ACC112 (cell line): Measurements from ENCODE around the gene MRPS25.

Source experiments
- H2AFZ ChIP-seq: fragments of 200-600 bp; sonication (generic); one replicate; pipeline ENCODE4 v1.6.0; 2017; ENCODE audit warnings: antibody characterized with exemption, low read length; ENCODE audit not compliant: unreplicated experiment
- H3K27ac ChIP-seq: fragments of 200-600 bp; sonication (generic); 2 replicates; pipeline ENCODE4 v1.5.1; 2014; ENCODE audit warnings: low read depth, mild to moderate bottlenecking, antibody characterized with exemption, low read length, moderate library complexity
- H3K27me3 ChIP-seq: fragments of 200-600 bp; sonication (generic); 2 replicates; pipeline ENCODE4 v1.6.1; 2014; ENCODE audit warnings: mild to moderate bottlenecking, antibody characterized with exemption, low read length, moderate library complexity, mixed read lengths; ENCODE audit not compliant: insufficient read depth
- H3K36me3 ChIP-seq: fragments of 200-600 bp; sonication (generic); 2 replicates; pipeline ENCODE4 v1.6.1; 2016; ENCODE audit warnings: mild to moderate bottlenecking, antibody characterized with exemption, low read length, moderate library complexity, mixed read lengths; ENCODE audit not compliant: insufficient read depth
- H3K4me1 ChIP-seq: fragments of 200-600 bp; sonication (generic); one replicate; pipeline ENCODE4 v1.6.1; 2016; ENCODE audit warnings: low read length, mixed read lengths; ENCODE audit not compliant: insufficient read depth, unreplicated experiment, control insufficient read depth
- H3K4me3 ChIP-seq: fragments of 200-600 bp; sonication (generic); 2 replicates; pipeline ENCODE4 v1.5.1; 2014; ENCODE audit warnings: mild to moderate bottlenecking, low read depth, low read length
- H3K79me2 ChIP-seq: fragments of 200-600 bp; sonication (generic); one replicate; pipeline ENCODE4 v1.6.0; 2016; ENCODE audit warnings: low read length; ENCODE audit not compliant: control insufficient read depth, unreplicated experiment, insufficient read depth

Gene MRPS25

DNA sequence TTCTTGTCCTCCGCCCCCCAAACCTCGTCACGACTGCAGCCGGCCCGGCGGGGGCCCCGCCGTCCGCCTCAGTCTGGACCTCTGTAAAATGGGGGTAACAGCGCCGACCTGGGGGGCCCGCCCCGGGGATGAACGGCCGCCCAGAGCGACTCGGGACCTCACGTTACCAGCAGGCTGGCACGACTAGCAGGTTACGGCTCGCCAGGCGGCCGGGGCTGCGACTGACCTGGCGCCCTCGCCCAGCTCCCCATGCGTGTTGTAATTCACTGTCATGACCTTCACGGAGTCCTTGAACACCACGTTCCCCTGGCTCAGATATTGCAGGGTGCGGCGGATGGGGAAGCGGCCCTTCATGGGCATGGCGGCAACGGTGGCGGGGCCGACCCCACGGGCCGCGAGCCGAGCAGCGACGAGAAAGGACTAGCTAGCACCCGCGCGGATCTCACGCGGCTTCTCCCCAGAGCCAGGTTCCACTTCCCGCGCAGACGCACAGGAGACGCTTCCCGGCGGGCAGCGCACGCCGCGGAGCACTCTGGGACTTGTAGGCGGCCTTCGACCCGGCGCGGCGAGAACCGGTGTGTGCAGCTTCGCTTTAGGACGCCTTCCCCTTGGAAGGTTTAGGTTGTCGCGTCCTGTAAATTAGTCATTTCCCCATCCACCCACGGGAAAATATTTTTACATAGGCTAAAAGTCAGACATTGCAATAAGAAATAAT, at the start of gene MRPS25:
MRPS25 (minus strand) TSS at position 481 of the 715 bp plus-strand sequence; CDS start at position 360, 121 bp downstream.
- Histone ChIP-seq H3K79me2 (peaks cover 23% of the 10 kb centered on the region), H3K27ac (peak within 1 kb of the TSS; percentile 34), H3K4me3 (peak within 1 kb of the TSS; percentile 97), H3K4me1 (peaks cover 11% of the 10 kb centered on the region), H3K27me3 (no peaks in the 10 kb centered on the region), H2AFZ (peak within 1 kb of the TSS; percentile 97), H3K36me3 (no peaks in the 10 kb centered on the region)

GRCh38 chr3:15113884-15114283, 48.8 kb upstream of the MRPS25 start:
- Histone ChIP-seq H3K27me3 (no peaks in the 10 kb centered on the region), H2AFZ (no peak overlapping the region), H3K79me2 (no peaks in the 10 kb centered on the region), H3K36me3 (no peaks in the 10 kb centered on the region), H3K27ac (no peak overlapping the region), H3K4me1 (peaks cover 11% of the 10 kb centered on the region), H3K4me3 (no peak overlapping the region)

DNA sequence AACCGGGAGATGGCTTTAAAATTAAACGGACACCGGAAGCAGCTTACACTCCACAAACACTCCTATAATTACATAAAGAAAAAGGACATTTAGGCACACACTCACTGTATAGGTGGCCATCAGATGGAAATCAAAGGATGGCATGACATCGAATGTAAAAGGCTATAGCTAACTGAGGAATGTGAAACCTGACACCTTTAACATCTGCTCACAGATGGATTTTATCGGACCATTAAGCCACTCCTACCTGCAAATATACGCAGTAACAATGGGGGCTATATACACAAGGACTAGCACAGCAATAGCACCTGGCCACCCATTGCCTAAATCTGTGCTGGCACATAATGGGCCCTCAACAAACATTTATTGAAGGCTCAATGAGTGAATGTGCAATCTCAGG, 48.4 kb upstream of the MRPS25 start:
- Histone ChIP-seq H3K4me3 (no peak overlapping the region), H3K27ac (no peak overlapping the region), H3K4me1 (peaks cover 11% of the 10 kb centered on the region), H2AFZ (no peak overlapping the region), H3K27me3 (no peaks in the 10 kb centered on the region), H3K79me2 (no peaks in the 10 kb centered on the region), H3K36me3 (no peaks in the 10 kb centered on the region)

GRCh38 chr3:15112011-15112410, 46.9 kb upstream of the MRPS25 start:
- Histone ChIP-seq H3K4me1 (peaks cover 11% of the 10 kb centered on the region), H3K27ac (no peak overlapping the region), H3K27me3 (no peaks in the 10 kb centered on the region), H3K4me3 (no peak overlapping the region), H2AFZ (no peak overlapping the region), H3K36me3 (no peaks in the 10 kb centered on the region), H3K79me2 (no peaks in the 10 kb centered on the region)

DNA sequence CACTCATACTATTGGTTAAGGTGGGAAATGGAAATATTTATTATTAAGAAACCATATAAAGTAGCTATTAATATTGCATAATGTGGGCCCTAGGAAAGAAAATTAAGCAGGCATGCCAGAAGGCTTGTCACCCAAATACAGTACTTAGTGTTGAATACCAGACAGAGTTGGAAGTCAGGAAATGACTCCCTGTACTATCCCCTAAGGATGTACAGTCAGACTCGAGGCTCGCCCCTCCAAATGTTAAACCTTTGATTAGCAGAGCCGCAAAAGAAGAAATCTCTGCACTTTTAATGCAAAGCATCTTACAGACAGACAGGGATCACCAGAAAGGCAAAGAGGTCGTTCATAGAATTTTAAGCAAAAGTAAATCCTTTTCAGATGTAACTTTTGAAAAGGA, 45.1 kb upstream of the MRPS25 start:
- no peaks in the 10 kb centered on the region for H3K79me2 ChIP-seq
- H3K36me3 ChIP-seq = no peaks in the 10 kb centered on the region
- H2AFZ ChIP-seq = no peak overlapping the region
- H3K4me3 ChIP-seq = no peak overlapping the region
- no peaks in the 10 kb centered on the region for H3K27me3 ChIP-seq
- no peak overlapping the region for H3K27ac ChIP-seq
- H3K4me1 ChIP-seq = peaks cover 11% of the 10 kb centered on the region

DNA sequence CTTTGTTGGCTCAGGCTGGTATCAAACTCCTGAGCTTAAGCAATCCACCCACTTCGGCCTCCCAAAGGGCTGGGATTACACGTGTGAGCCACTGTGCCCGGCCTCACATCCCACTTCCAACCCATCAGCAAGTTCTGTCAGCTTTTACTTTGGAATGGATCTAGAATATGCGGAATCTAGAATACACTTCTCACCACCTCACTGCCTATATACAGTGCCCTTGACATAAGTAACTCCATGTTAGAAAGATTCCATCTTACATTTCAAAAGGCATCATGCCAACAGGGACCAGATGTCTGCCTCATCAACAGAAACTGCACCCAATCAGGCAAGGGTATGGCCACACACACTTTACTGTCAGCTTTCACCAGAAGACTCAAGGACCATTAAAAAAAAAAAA, 43.8 kb upstream of the MRPS25 start:
- Histone ChIP-seq H3K79me2 (no peaks in the 10 kb centered on the region), H3K27me3 (no peaks in the 10 kb centered on the region), H3K27ac (no peak overlapping the region), H2AFZ (no peak overlapping the region), H3K4me1 (peaks cover 11% of the 10 kb centered on the region), H3K4me3 (no peak overlapping the region), H3K36me3 (no peaks in the 10 kb centered on the region)

- Histone ChIP-seq H3K4me1 (peaks cover 11% of the 10 kb centered on the region), H2AFZ (no peak overlapping the region), H3K27me3 (no peaks in the 10 kb centered on the region), H3K79me2 (no peaks in the 10 kb centered on the region), H3K36me3 (no peaks in the 10 kb centered on the region), H3K4me3 (no peak overlapping the region), H3K27ac (no peak overlapping the region)
Measured at GRCh38 chr3:15108082-15108545, 43.0 kb upstream of the MRPS25 start.

DNA sequence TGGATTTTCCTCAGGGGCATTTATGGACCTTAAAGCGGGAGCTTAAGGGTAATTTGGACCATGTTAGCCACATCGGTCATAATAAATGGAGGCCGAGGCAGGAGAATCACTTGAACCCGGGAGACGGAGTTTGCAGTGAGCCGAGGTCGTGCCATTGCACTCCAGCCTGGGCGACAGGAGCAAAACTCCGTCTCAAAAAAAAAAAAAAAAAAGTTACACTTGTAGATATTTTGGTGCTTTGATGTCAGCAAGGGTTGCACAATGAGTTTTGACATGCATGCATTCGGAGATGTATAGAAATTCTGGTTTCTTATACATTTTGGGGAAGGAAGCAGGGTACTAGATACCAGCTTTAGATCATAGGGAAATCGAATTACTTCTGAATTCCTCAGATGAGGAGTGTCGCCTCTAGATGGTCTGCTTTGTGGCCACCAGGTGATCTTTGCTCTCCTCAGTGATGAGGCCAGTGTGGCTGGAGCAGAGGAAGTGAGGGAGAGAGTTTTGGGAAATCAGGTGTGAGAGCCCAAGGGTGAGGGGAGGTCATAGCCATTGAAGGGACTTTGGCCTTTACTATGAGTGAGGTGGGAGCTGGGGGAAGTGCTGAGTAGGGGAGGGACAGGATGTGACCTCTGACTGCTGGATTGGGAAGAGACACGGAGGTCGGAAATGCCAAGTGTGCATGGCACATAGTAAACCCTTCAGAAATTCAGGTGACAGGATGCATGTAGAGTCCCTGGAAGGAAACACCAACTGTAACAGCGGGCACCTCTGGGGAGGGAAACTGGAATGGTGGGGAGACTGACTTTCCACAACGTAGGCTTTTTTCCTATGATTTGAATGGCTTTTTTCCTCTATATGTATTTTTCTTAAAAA, 42.2 kb upstream of the MRPS25 start:
- Histone ChIP-seq H3K4me3 (no peak overlapping the region), H3K36me3 (no peaks in the 10 kb centered on the region), H2AFZ (no peak overlapping the region)

GRCh38 chr3:15102836-15103235, 37.7 kb upstream of the MRPS25 start:
- Histone ChIP-seq H3K79me2 (peaks cover 10% of the 10 kb centered on the region), H3K36me3 (no peaks in the 10 kb centered on the region), H3K4me3 (no peak overlapping the region), H3K27me3 (no peaks in the 10 kb centered on the region), H3K27ac (no peak overlapping the region), H3K4me1 (peaks cover 11% of the 10 kb centered on the region), H2AFZ (no peak overlapping the region)

More for the DNA sequence above, 42.2 kb upstream of the MRPS25 start:
- peaks cover 11% of the 10 kb centered on the region for H3K4me1 ChIP-seq
- no peak overlapping the region for H3K27ac ChIP-seq
- H3K79me2 ChIP-seq = no peaks in the 10 kb centered on the region
- H3K27me3 ChIP-seq = no peaks in the 10 kb centered on the region

- H3K4me3 ChIP-seq = no peak overlapping the region
- no peaks in the 10 kb centered on the region for H3K27me3 ChIP-seq
- peaks cover 15% of the 10 kb centered on the region for H3K79me2 ChIP-seq
- H3K4me1 ChIP-seq = peaks cover 15% of the 10 kb centered on the region
- H3K36me3 ChIP-seq = no peaks in the 10 kb centered on the region
- no peak overlapping the region for H3K27ac ChIP-seq
- H2AFZ ChIP-seq = no peak overlapping the region
Measured at GRCh38 chr3:15102256-15102655, 37.1 kb upstream of the MRPS25 start.
